GM12878 (cell line): ENCODE results near the gene CCDC9B. TPM values are rescaled to one million over a fixed set of nuclear protein-coding genes. Genes with fewer than 3 reads are reported as not detected.

Experiments used
- ASH2L ChIP-seq: fragments of 300-600, 200-600 bp; sonication (generic); IDR thresholded peaks from 2 replicates; pipeline ENCODE4 v1.6.1; 2017; ENCODE audit warnings: low read depth, mild to moderate bottlenecking, borderline replicate concordance
- BACH1 ChIP-seq: fragments of 450-650 bp; IDR thresholded peaks from 2 replicates; pipeline ENCODE4 v1.6.1; 2017; ENCODE audit warnings: mild to moderate bottlenecking, borderline replicate concordance
- BRCA1 ChIP-seq: IDR thresholded peaks from 2 replicates; pipeline ENCODE4 v1.6.1; 2011; ENCODE audit warnings: low read depth, low read length, improper control_type of control experiment
- CHD1 ChIP-seq: IDR thresholded peaks from 2 replicates; pipeline ENCODE4 v1.6.1; 2012; ENCODE audit warnings: low read depth, low read length, improper control_type of control experiment
- CHD2 ChIP-seq: IDR thresholded peaks from 2 replicates; pipeline ENCODE4 v1.6.1; 2011; ENCODE audit warnings: low read depth, low read length, improper control_type of control experiment, borderline replicate concordance
- HSF1 ChIP-seq: fragments of 150-350 bp; IDR thresholded peaks from 2 replicates; pipeline ENCODE4 v1.6.1; 2014; ENCODE audit warnings: mild to moderate bottlenecking, low read depth, low read length
- IRF4 ChIP-seq: IDR thresholded peaks from 2 replicates; pipeline ENCODE4 v1.6.1; 2011; ENCODE audit warnings: low read depth, low read length
- IRF5 ChIP-seq: fragments of 450-650 bp; IDR thresholded peaks from 2 replicates; pipeline ENCODE4 v1.6.1; 2017; ENCODE audit warnings: borderline replicate concordance
- KDM1A ChIP-seq: fragments of 200-600 bp; sonication (generic); IDR thresholded peaks from 2 replicates; pipeline ENCODE4 v1.6.1; 2016; ENCODE audit warnings: borderline replicate concordance
- LARP7 ChIP-seq: fragments of 450-650 bp; IDR thresholded peaks from 2 replicates; pipeline ENCODE4 v1.6.1; 2017; ENCODE audit warnings: mild to moderate bottlenecking
- MEF2B ChIP-seq: fragments of 450-650 bp; IDR thresholded peaks from 2 replicates; pipeline ENCODE4 v1.6.1; 2018; ENCODE audit warnings: mild to moderate bottlenecking, moderate library complexity; ENCODE audit not compliant: partially characterized antibody, poor library complexity, severe bottlenecking
- NFXL1 ChIP-seq: fragments of 450-650 bp; IDR thresholded peaks from 2 replicates; pipeline ENCODE4 v1.6.1; 2017; ENCODE audit warnings: antibody characterized with exemption, mild to moderate bottlenecking, borderline replicate concordance
- PAX5 ChIP-seq: IDR thresholded peaks from 2 replicates; pipeline ENCODE4 v1.6.1; 2011; ENCODE audit warnings: low read depth, low read length, borderline replicate concordance
- PAX8 ChIP-seq: fragments of 450-650 bp; IDR thresholded peaks from 2 replicates; pipeline ENCODE4 v1.6.1; 2017; ENCODE audit warnings: mild to moderate bottlenecking, moderate library complexity
- RELB ChIP-seq: fragments of 450-650 bp; IDR thresholded peaks from 2 replicates; pipeline ENCODE4 v1.6.1; 2017; ENCODE audit warnings: low read depth, mild to moderate bottlenecking, moderate library complexity
- RFX5 ChIP-seq: IDR thresholded peaks from 2 replicates; pipeline ENCODE4 v1.6.1; 2011; ENCODE audit warnings: low read depth, low read length, improper control_type of control experiment
- SMAD1 ChIP-seq: fragments of 450-650 bp; IDR thresholded peaks from 2 replicates; pipeline ENCODE4 v1.6.1; 2018; ENCODE audit warnings: mild to moderate bottlenecking, low read depth; ENCODE audit not compliant: partially characterized antibody
- SMAD5 ChIP-seq: IDR thresholded peaks from 2 replicates; pipeline ENCODE4 v1.6.1; 2016; ENCODE audit warnings: antibody characterized with exemption, low read depth
- SMC3 ChIP-seq: IDR thresholded peaks from 2 replicates; pipeline ENCODE4 v1.6.1; 2011; ENCODE audit warnings: low read length, improper control_type of control experiment, borderline replicate concordance
- SREBF1 ChIP-seq: IDR thresholded peaks from 2 replicates; pipeline ENCODE4 v1.6.1; 2012; ENCODE audit warnings: mild to moderate bottlenecking, low read length
- STAT3 ChIP-seq: IDR thresholded peaks from 2 replicates; pipeline ENCODE4 v1.6.1; 2011; ENCODE audit warnings: low read depth, low read length, improper control_type of control experiment
- TCF7 ChIP-seq: IDR thresholded peaks from 2 replicates; pipeline ENCODE4 v1.6.1; 2014; ENCODE audit warnings: antibody characterized with exemption, borderline replicate concordance
- ZNF24 ChIP-seq: fragments of 450-650 bp; IDR thresholded peaks from 2 replicates; pipeline ENCODE4 v1.6.1; 2017; ENCODE audit warnings: antibody characterized with exemption, mild to moderate bottlenecking
- ZNF592 ChIP-seq: fragments of 450-650 bp; IDR thresholded peaks from 2 replicates; pipeline ENCODE4 v1.6.1; 2017; ENCODE audit warnings: mild to moderate bottlenecking, moderate library complexity
- polyA plus RNA-seq, 11 experiments: library from polyadenylated mRNA; depleted of rRNA in 4 of 11; unstranded in 6 of 11; stranded (reverse) in 5 of 11; fragments of >200 nt; fragmentation: Nextera tagmentation in 4 of 11; fragmentation: Illumina TruSeq in 1 of 11; extraction: Ambion mirVana in 4 of 11; extraction: Trizol in 1 of 11; gene quantifications; 1 replicate in 1 of 11; 2 replicates in 10 of 11; pipeline versions ENCODE4 v1.2.1 to v1.2.3, GENCODE V29; 2011 to 2016; ENCODE audit warnings: inconsistent platforms in 2 of 11, missing spikeins in 2 of 11, low read depth in 1 of 11
- total RNA-seq, 4 experiments: library from RNA; depleted of rRNA in 3 of 4; stranded (reverse); fragments of >200 nt in 3 of 4; fragmentation: Illumina TruSeq in 1 of 4; extraction: Trizol in 1 of 4; gene quantifications; 2 replicates each; pipeline versions ENCODE4 v1.2.1 to v1.2.3, GENCODE V29; 2013 to 2021

The CCDC9B gene
- total and polyA plus RNA-seq, 10 of the 15 experiments (the other 5 are each of a cell fraction or from before 2014, with no cell fraction given), result 0.01 to 0.08 (median 0.03) TPM; not detected in 6

GRCh38 chr15:40323239-40323952 lies 17.3 kb downstream of the CCDC9B start, which contains the start of gene INAFM2 (continued):
- TF ChIP-seq SMC3 (no peak; the same call in 1 of the 2 replicates), SREBF1 (no peak), BACH1 (no peak), NFXL1 (no peak), RFX5 (no peak), ZNF592 (no peak), CHD1 (no peak), ASH2L (no peak), CHD2 (0 out of 2 replicates have a peak, but pooled peaks have one; percentile 21), LARP7 (no peak; the same call in 1 of the 2 replicates), KDM1A (no peak), RELB (peak; percentile 97), IRF4 (no peak), PAX8 (no peak), PAX5 (no peak), IRF5 (no peak), ZNF24 (no peak), TCF7 (no peak), MEF2B (no peak), SMAD1 (no peak), BRCA1 (no peak), STAT3 (no peak), HSF1 (no peak), SMAD5 (no peak)
